ENCODE measurements around the gene PTPN11.

- TF ChIP-seq CTCF (IDR thresholded peaks at IDR 0.05; ENCODE audit: low read depth, low read length) (no peak), POLR2A (IDR thresholded peaks at IDR 0.05; ENCODE audit: extremely low read depth, insufficient read length) (peak; percentile 99)
Measured at GRCh38 chr12:112409064-112409905, 9.5 kb upstream of the PTPN11 start, which contains the start of gene RPL6.
